ENCODE measurements around the gene AGBL4.

- TF ChIP-seq POLR2A (IDR thresholded peaks at IDR 0.05; ENCODE audit: low read depth, low read length) (no peak), POLR2AphosphoS5 (IDR thresholded peaks at IDR 0.05; ENCODE audit: low read depth, low read length) (no peak), TAF1 (IDR thresholded peaks at IDR 0.05; ENCODE audit: low read depth, low read length) (no peak)
These were observed 1407.0 kb downstream of the AGBL4 start for GRCh38 chr1:48616710-48617109.
